ENCODE results near the gene YWHAG. TPM values are rescaled to one million over a fixed set of nuclear protein-coding genes. Genes with fewer than 3 reads are reported as not detected.

YWHAG gene
- total RNA-seq, 4 donors from 2014 or later: 52.8 to 97.7 (median 66.3) TPM

- H3K4me1 ChIP-seq: peaks cover 19 to 57% (median 44%) of the 10 kb centered on the region in 3 donors
- WGBS, 2 donors: 53 to 54% methylated on average over 16 to 17 of the region's 17 CpGs
- intact Hi-C loops (cut with DNase I): loop anchor here (5.0 to 10.0 kb wide), 2 partner anchors 38 to 55 kb away; partner anchors contain the start of gene HSPB1
These were observed 1.3 kb upstream of the YWHAG start for GRCh38 chr7:76359978-76360638.

DNA sequence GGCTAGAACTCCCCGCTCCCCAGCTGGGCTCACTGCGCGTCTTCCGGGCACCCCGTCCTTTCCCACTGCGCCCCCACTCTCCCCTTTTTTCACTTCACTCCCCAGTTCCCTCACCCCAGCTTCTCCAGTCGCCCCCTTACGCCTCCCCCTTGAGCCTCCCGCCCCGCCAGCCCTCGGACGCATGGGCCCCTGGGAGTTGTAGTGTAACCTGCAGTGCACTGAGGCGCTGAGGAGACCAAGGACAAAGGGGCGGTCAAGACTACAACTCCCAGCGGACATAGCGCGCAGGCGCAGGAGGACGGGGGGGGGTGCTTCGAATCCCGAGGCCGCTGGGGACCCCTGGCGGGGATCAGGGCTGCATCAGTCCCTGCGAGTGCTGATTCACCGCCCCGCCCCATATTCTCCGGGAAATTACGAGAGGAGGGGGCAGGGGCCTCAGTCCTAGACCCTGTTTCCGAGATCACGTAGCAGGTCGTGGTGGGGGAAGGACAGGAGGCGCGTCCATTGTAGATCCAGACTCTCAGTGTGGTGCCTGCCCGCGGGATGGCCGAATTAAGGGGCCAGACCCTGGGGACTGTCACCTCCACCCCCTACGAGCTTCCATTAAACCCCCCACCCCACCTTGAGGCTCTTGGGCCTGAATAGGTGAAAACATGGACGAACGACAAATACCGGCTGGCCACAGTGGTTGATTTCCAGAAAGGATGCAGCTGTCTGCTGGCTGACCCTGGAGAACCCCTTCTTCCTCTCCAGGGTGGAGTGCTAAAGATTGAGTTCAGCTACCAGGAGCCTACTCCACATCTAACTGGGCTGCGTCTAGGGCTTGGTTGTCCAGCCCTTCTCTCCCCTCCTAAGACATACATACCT is 553 bp upstream of the YWHAG start:
- 0 to 1% methylated on average over 9 to 14 of the region's 41 CpGs for WGBS, 2 donors
- no peaks in the 10 kb centered on the region for H3K27me3 ChIP-seq
- peak overlapping the region; percentile 97 to 100 (median 98) for H3K27ac ChIP-seq
- H3K36me3 ChIP-seq: peaks cover 0 to 11% (median 0%) of the 10 kb centered on the region in 3 donors
- TF ChIP-seq, protein P1, sequence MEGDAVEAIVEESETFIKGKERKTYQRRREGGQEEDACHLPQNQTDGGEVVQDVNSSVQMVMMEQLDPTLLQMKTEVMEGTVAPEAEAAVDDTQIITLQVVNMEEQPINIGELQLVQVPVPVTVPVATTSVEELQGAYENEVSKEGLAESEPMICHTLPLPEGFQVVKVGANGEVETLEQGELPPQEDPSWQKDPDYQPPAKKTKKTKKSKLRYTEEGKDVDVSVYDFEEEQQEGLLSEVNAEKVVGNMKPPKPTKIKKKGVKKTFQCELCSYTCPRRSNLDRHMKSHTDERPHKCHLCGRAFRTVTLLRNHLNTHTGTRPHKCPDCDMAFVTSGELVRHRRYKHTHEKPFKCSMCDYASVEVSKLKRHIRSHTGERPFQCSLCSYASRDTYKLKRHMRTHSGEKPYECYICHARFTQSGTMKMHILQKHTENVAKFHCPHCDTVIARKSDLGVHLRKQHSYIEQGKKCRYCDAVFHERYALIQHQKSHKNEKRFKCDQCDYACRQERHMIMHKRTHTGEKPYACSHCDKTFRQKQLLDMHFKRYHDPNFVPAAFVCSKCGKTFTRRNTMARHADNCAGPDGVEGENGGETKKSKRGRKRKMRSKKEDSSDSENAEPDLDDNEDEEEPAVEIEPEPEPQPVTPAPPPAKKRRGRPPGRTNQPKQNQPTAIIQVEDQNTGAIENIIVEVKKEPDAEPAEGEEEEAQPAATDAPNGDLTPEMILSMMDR (IDR thresholded peaks at IDR 0.05): peak; percentile 47 to 93 (median 78)
- TF ChIP-seq POLR2A (IDR thresholded peaks at IDR 0.05): peak in 1 of 4 donors; percentile 23
- intact Hi-C loops (cut with DNase I): loop anchor here (5.0 to 10.0 kb wide), 2 partner anchors 37 to 55 kb away; partner anchors contain the start of gene HSPB1
- peak overlapping the region; percentile 76 to 96 (median 89) for H3K4me3 ChIP-seq
- H3K9me3 ChIP-seq: no peaks in the 10 kb centered on the region
- peaks cover 14 to 57% (median 41%) of the 10 kb centered on the region in 3 donors for H3K4me1 ChIP-seq
- peak; percentile 97 for DNase-seq

More at GRCh38 chr7:76359978-76360638, 1.3 kb upstream of the YWHAG start:
- Histone ChIP-seq H3K27me3 (no peaks in the 10 kb centered on the region), H3K9me3 (no peaks in the 10 kb centered on the region), H3K36me3 (peaks cover 0 to 3% (median 0%) of the 10 kb centered on the region in 3 donors), H3K4me3 (peak overlapping the region in 3 of 4 donors; percentile 76 to 96 (median 95)), H3K27ac (peak overlapping the region; percentile 97 to 100 (median 98))
- DNase-seq: no peak
- TF ChIP-seq POLR2A (IDR thresholded peaks at IDR 0.05): no peak
- TF ChIP-seq, protein P1 (IDR thresholded peaks at IDR 0.05): no peak

DNA sequence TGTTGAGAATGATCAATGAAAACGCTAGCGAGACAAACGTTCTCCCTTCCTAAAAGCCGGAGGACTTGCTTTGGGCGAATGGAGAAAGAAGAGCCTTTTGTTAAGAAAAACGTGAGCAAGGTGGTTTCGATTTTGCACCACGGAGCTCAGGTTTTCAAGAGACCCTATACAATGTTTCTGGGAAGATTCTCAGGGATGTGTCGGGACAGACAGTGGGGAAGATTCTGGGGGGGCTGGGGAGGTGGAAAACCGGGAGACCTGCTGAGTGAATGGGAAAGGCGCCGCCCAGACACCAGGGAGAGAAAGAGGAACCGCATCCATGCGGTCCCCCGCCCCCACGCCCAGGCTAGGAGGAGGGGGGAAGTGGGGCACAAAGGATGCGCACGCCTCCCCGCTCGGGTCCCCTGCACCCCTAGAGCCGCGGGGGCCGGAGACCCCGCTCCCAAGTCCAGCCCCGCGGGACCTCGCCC is 745 bp downstream of the YWHAG start:
- H3K4me1 ChIP-seq: peaks cover 9 to 60% (median 35%) of the 10 kb centered on the region in 3 donors
- peak overlapping the region; percentile 97 to 100 (median 98) for H3K27ac ChIP-seq
- no peaks in the 10 kb centered on the region for H3K9me3 ChIP-seq
- TF ChIP-seq, protein P1 (IDR thresholded peaks at IDR 0.05): no peak
- TF ChIP-seq POLR2A (IDR thresholded peaks at IDR 0.05): no peak
- peak overlapping the region; percentile 76 to 96 (median 89) for H3K4me3 ChIP-seq
- no peaks in the 10 kb centered on the region for H3K27me3 ChIP-seq
- DNase-seq: no peak
- intact Hi-C loops (cut with DNase I): loop anchor here (5.0 to 10.0 kb wide), 2 partner anchors 36 to 53 kb away; partner anchors contain the start of gene HSPB1
- 0 to 2% methylated on average over 12 to 20 of the region's 27 CpGs for WGBS, 2 donors
- peaks cover 0 to 13% (median 0%) of the 10 kb centered on the region in 3 donors for H3K36me3 ChIP-seq

DNA sequence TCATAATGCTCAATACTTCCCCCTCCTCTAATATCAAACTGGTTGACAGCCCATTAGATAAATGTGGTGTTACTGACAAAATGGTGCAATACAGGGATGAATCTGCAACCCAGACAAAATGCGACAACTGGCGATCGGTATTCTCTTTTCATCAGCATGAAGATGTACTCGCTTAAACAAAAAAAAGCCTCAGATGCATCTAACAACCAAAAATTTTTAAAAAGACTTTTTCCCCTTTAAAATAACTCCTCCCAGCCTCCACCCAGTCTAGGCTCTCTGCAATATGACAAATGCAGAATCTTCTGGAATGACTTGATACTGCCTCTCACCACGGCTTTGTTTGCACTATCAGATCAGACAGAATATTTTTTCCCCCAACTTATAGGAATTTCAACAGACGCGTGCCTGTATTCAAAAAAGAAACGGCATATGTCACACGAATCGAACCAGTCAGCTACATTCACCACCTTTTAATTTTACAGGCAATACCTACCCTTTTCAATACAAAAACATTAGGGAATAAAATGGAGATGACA is 1.2 kb downstream of the YWHAG start:
- Histone ChIP-seq H3K4me1 (peaks cover 9 to 65% (median 40%) of the 10 kb centered on the region in 3 donors), H3K27ac (peak overlapping the region; percentile 97 to 100 (median 98)), H3K9me3 (no peaks in the 10 kb centered on the region), H3K27me3 (no peaks in the 10 kb centered on the region), H3K36me3 (peaks cover 0 to 13% (median 0%) of the 10 kb centered on the region in 3 donors), H3K4me3 (peak overlapping the region; percentile 76 to 96 (median 89))
- TF ChIP-seq, protein P1 (IDR thresholded peaks at IDR 0.05): no peak
- TF ChIP-seq POLR2A (IDR thresholded peaks at IDR 0.05): no peak
- intact Hi-C loops (cut with DNase I): loop anchor here (5.0 to 10.0 kb wide), 2 partner anchors 35 to 53 kb away; partner anchors contain the start of gene HSPB1
- DNase-seq: no peak
- 1% methylated on average over 10 of the region's 10 CpGs for WGBS, 2 donors

All from esophagus squamous epithelium (tissue), 5 donors.